ENCODE data around the gene SLC10A7. TPM values are rescaled to one million over a fixed set of nuclear protein-coding genes. Genes with fewer than 3 reads are reported as not detected.
"Not testable (repeated sequence)": the region's sequence is repeated elsewhere in the genome, so short reads cannot be mapped to it uniquely, and the experiment has no call there.

Gene SLC10A7
- total and polyA plus RNA-seq, 2 experiments from 2014 or later: 8.3 to 21.2 TPM

GRCh38 chr4:146368209-146368608, 153.5 kb downstream of the SLC10A7 start:
- Histone ChIP-seq H3K79me2 (no peaks in the 10 kb centered on the region), H3K27ac (no peak overlapping the region), H4K20me1 (ENCODE audit: insufficient read depth, poor library complexity, severe bottlenecking) (no peaks in the 10 kb centered on the region), H3K4me3 (no peak overlapping the region), H3K9me3 (ENCODE audit: low read depth) (no peaks in the 10 kb centered on the region), H3K27me3 (no peaks in the 10 kb centered on the region), H3K4me2 (no peak overlapping the region), H2AFZ (no peak overlapping the region), H3K36me3 (replicated peaks; ENCODE audit: insufficient read depth, low read depth) (no peaks in the 10 kb centered on the region), H3K9me2 (replicated peaks; ENCODE audit: insufficient read depth) (no peaks in the 10 kb centered on the region), H3K4me1 (ENCODE audit: insufficient read depth) (peaks cover 4% of the 10 kb centered on the region)
- peak; percentile 7 for DNase-seq (ENCODE audit: low spot score)
- TF ChIP-seq CTCF (IDR thresholded peaks at IDR 0.05; ENCODE audit: poor library complexity) (no peak), EZH2phosphoT487 (IDR thresholded peaks at IDR 0.05; ENCODE audit: low read depth, severe bottlenecking, unreplicated experiment) (no peak), EZH2 (IDR thresholded peaks at IDR 0.05; ENCODE audit: borderline replicate concordance) (no peak)
- WGBS (ENCODE audit: low lambda C conversion rate, missing lambda C conversion rate): 61% methylated on average over 2 of the region's 2 CpGs

DNA sequence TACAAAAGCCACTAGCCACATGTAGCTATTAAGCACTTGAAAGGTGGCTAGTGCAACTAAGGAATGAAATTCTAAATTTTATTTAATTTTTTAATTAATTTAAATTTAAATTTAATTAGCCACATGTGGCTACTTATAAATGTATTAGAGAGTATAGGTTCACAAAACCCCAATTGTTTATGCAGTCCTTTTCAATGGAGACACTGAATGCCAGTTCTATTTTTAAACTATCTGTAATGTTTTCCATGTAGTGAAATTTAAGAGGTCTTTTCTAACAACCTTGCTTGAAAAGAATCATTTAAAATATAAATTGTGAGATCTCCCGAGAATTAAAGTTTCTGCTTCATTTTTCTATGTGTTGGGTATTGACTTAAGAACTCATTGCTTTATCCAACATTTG, 154.4 kb downstream of the SLC10A7 start:
- TF ChIP-seq EZH2 (IDR thresholded peaks at IDR 0.05; ENCODE audit: borderline replicate concordance) (no peak), CTCF (IDR thresholded peaks at IDR 0.05; ENCODE audit: poor library complexity) (no peak), EZH2phosphoT487 (IDR thresholded peaks at IDR 0.05; ENCODE audit: low read depth, severe bottlenecking, unreplicated experiment) (no peak)
- H3K4me1 ChIP-seq (ENCODE audit: insufficient read depth): peaks cover 4% of the 10 kb centered on the region
- H3K36me3 ChIP-seq (replicated peaks; ENCODE audit: insufficient read depth, low read depth): no peaks in the 10 kb centered on the region
- H3K9me3 ChIP-seq (ENCODE audit: low read depth): no peaks in the 10 kb centered on the region
- H3K4me2 ChIP-seq: no peak overlapping the region
- WGBS (ENCODE audit: low lambda C conversion rate, missing lambda C conversion rate): 77% methylated on average over 1 of the region's 1 CpG
- no peak for DNase-seq (ENCODE audit: low spot score)
- no peak overlapping the region for H2AFZ ChIP-seq
- H3K9me2 ChIP-seq (replicated peaks; ENCODE audit: insufficient read depth): no peaks in the 10 kb centered on the region
- H3K27me3 ChIP-seq: no peaks in the 10 kb centered on the region
- H3K79me2 ChIP-seq: no peaks in the 10 kb centered on the region
- no peak overlapping the region for H3K27ac ChIP-seq
- H4K20me1 ChIP-seq (ENCODE audit: insufficient read depth, poor library complexity, severe bottlenecking): no peaks in the 10 kb centered on the region
- H3K4me3 ChIP-seq: no peak overlapping the region

GRCh38 chr4:146359771-146360170, 162.0 kb downstream of the SLC10A7 start:
- H3K9me3 ChIP-seq (ENCODE audit: low read depth): no peaks in the 10 kb centered on the region
- no peaks in the 10 kb centered on the region for H3K27me3 ChIP-seq
- H3K27ac ChIP-seq: no peak overlapping the region
- TF ChIP-seq CTCF (IDR thresholded peaks at IDR 0.05; ENCODE audit: poor library complexity) (no peak), EZH2 (IDR thresholded peaks at IDR 0.05; ENCODE audit: borderline replicate concordance) (no peak), EZH2phosphoT487 (IDR thresholded peaks at IDR 0.05; ENCODE audit: low read depth, severe bottlenecking, unreplicated experiment) (no peak)
- DNase-seq (ENCODE audit: low spot score): no peak
- H2AFZ ChIP-seq: no peak overlapping the region
- no peak overlapping the region for H3K4me2 ChIP-seq
- no peaks in the 10 kb centered on the region for H3K36me3 ChIP-seq (replicated peaks; ENCODE audit: insufficient read depth, low read depth)
- no peaks in the 10 kb centered on the region for H3K4me1 ChIP-seq (ENCODE audit: insufficient read depth)
- H4K20me1 ChIP-seq (ENCODE audit: insufficient read depth, poor library complexity, severe bottlenecking): no peaks in the 10 kb centered on the region
- no peaks in the 10 kb centered on the region for H3K79me2 ChIP-seq
- no peaks in the 10 kb centered on the region for H3K9me2 ChIP-seq (replicated peaks; ENCODE audit: insufficient read depth)
- H3K4me3 ChIP-seq: no peak overlapping the region

GRCh38 chr4:146350114-146350513, 171.6 kb downstream of the SLC10A7 start:
- not testable (repeated sequence) for H3K9me3 ChIP-seq (ENCODE audit: low read depth); H3K27ac ChIP-seq; H4K20me1 ChIP-seq (ENCODE audit: insufficient read depth, poor library complexity, severe bottlenecking); H3K79me2 ChIP-seq; H3K27me3 ChIP-seq; H3K36me3 ChIP-seq (replicated peaks; ENCODE audit: insufficient read depth, low read depth); H3K4me3 ChIP-seq; DNase-seq (ENCODE audit: low spot score); H3K4me1 ChIP-seq (ENCODE audit: insufficient read depth); H3K9me2 ChIP-seq (replicated peaks; ENCODE audit: insufficient read depth)
- peak overlapping the region; percentile 63 for H3K4me2 ChIP-seq
- 34% methylated on average over 22 of the region's 26 CpGs for WGBS (ENCODE audit: low lambda C conversion rate, missing lambda C conversion rate)
- H2AFZ ChIP-seq: peak overlapping the region; percentile 29
